ENCODE measurements around the gene KCTD12. TPM values are rescaled to one million over a fixed set of nuclear protein-coding genes. Genes with fewer than 3 reads are reported as not detected.

Gene KCTD12
- total RNA-seq, 2 experiments from 2014 or later: 6.1 to 6.7 TPM

DNA sequence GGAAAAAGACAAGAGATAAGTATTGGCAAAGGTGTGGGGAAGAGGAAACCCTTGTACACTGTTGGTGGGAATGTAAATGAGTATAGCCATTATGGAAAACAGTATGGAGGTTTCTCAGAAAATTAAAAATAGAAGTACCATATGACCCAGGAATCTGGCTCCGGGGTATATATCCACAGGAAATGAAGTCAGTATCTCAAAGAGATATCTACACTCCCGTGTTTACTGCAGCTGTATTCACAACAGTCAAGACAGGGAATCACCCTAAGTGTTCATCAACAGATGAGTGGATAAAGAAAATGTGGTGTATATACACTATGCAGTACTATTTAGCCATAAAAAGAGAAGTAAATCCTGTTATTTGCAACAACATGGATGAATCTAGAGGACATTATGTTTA is 13.5 kb downstream of the KCTD12 start:
- ChIA-PET POLR2A (no interaction called here), CTCF (no interaction called here)
- H3K27me3 Mint-ChIP-seq: peaks cover 11% of the 10 kb centered on the region
- no peak for DNase-seq
- H3K4me3 Mint-ChIP-seq: no peak overlapping the region
- intact Hi-C loops (cut with micrococcal nuclease): no loop called here
- H3K4me1 Mint-ChIP-seq (ENCODE audit: low read depth): no peaks in the 10 kb centered on the region
- H3K27ac Mint-ChIP-seq: no peak overlapping the region
- H3K9me3 Mint-ChIP-seq: no peaks in the 10 kb centered on the region
- H3K36me3 Mint-ChIP-seq: no peaks in the 10 kb centered on the region

DNA sequence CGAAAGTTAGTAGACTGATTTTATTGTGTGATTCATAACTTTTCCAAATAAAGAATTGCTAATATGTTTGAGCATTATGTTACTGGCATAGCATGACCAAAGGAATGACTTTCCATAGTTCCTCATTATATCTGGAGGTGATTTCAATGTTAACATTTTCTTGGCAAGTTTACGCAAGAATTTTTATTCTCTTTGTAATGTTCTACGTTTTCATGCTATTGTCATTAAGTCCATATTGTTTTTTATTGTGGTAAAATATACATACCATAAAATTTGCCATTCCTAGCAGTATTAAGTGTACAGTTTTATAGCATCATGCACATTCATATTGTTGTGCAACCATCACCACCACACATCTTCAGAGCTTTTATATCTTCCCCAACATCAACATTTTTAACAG is 14.8 kb downstream of the KCTD12 start:
- intact Hi-C loops (cut with micrococcal nuclease): no loop called here
- CTCF ChIA-PET: no interaction called here
- Mint-ChIP-seq H3K27ac (no peak overlapping the region), H3K9me3 (no peaks in the 10 kb centered on the region), H3K4me1 (ENCODE audit: low read depth) (no peaks in the 10 kb centered on the region), H3K36me3 (no peaks in the 10 kb centered on the region), H3K4me3 (no peak overlapping the region), H3K27me3 (peaks cover 18% of the 10 kb centered on the region)
- POLR2A ChIA-PET: no interaction called here
- DNase-seq: no peak

DNA sequence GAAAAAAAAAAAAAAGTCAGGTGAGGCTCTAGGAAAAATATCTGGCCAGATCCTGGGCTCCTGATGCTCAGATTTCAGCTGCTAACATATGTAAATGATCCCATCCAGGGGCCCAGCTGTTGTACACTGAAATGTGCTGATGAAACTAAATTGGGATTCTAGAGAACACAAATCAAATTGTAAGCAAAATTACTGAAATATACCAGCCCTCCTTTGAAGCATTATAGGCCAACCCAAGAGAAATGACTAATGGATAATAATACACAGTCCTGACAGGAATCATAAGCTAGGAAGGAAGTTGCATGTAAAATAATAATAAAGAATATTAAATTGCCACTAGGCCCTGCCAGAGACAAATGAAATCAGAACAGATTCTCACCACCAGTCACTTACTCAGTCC is 17.8 kb downstream of the KCTD12 start:
- CTCF ChIA-PET: no interaction called here
- no peaks in the 10 kb centered on the region for H3K36me3 Mint-ChIP-seq

DNA sequence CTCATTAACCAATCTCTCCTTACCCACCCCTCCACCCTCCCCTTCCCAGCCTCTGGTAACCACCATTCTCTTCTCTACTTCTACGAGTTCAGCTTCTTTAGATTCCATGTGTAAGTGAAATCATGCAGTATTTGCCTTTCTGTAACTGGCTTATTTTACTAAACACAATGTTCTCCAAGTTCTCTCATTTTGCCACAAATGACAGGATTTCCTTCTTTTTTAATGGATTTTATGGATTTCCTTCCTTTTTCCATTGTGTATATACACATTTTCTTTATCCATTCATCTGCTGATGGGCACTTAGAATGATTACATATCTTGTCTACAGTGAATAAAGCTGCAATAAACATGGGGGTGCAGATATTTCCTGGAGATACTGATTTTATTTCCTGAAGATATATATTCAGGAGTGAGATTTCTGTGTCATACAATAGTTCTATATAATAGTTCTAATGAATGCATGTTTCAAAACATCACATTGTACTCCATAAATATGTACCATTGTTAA is 20.2 kb downstream of the KCTD12 start:
- CTCF ChIA-PET: no interaction called here
- intact Hi-C loops (cut with micrococcal nuclease): no loop called here
- no peak for DNase-seq
- Mint-ChIP-seq H3K27ac (no peak overlapping the region), H3K36me3 (no peaks in the 10 kb centered on the region), H3K4me1 (ENCODE audit: low read depth) (no peaks in the 10 kb centered on the region), H3K9me3 (no peaks in the 10 kb centered on the region), H3K27me3 (peaks cover 18% of the 10 kb centered on the region), H3K4me3 (no peak overlapping the region)
- POLR2A ChIA-PET: no interaction called here

More for the DNA sequence above, 17.8 kb downstream of the KCTD12 start:
- H3K4me3 Mint-ChIP-seq: no peak overlapping the region
- POLR2A ChIA-PET: no interaction called here
- no peak overlapping the region for H3K27ac Mint-ChIP-seq
- H3K27me3 Mint-ChIP-seq: peaks cover 21% of the 10 kb centered on the region
- intact Hi-C loops (cut with micrococcal nuclease): no loop called here
- DNase-seq: no peak
- no peaks in the 10 kb centered on the region for H3K4me1 Mint-ChIP-seq (ENCODE audit: low read depth)
- no peaks in the 10 kb centered on the region for H3K9me3 Mint-ChIP-seq

DNA sequence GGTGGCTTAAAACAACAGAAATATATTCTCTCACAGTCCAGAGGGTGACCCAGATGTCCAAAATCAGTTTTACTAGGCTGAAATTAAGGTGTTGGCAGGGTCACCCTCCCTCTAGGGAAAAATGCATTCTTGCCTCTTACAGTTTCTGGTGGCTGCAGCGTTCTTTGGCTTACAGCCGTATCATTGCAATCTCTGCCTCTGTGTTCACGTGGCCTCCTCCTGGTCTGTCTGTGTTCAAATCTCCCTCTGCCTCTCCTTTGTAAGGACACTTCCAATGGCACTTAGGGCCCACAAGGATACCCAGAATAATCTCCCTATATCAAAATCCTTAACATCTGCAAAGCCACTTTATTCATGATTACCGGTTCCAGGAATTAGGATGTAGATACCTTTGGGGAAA is 21.1 kb downstream of the KCTD12 start:
- no peaks in the 10 kb centered on the region for H3K36me3 Mint-ChIP-seq
- ChIA-PET CTCF (no interaction called here), POLR2A (no interaction called here)
- H3K27me3 Mint-ChIP-seq: peaks cover 17% of the 10 kb centered on the region
- no peak overlapping the region for H3K4me3 Mint-ChIP-seq
- no peaks in the 10 kb centered on the region for H3K4me1 Mint-ChIP-seq (ENCODE audit: low read depth)
- no peak for DNase-seq
- no peak overlapping the region for H3K27ac Mint-ChIP-seq
- no peaks in the 10 kb centered on the region for H3K9me3 Mint-ChIP-seq
- intact Hi-C loops (cut with micrococcal nuclease): no loop called here

DNA sequence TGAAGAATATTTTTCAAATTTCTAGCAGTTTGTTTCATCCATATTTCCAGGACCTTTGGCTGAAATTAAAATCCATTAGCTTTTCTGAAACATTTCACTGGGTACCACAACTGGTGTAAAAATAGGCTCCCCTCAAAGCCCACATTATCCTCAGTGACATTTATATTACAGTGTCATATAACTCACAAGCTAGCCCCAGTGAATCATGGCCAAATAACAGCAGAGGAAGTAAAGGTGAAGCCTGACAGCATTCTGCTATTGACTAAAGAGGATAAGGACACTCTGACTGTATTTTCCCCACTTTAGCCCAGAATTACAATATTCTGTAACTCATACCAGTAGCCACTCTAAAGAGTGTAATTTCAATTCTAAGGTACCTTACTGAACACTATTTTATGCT is 21.9 kb downstream of the KCTD12 start:
- Mint-ChIP-seq H3K9me3 (no peaks in the 10 kb centered on the region), H3K27me3 (peaks cover 14% of the 10 kb centered on the region), H3K27ac (no peak overlapping the region), H3K4me1 (ENCODE audit: low read depth) (no peaks in the 10 kb centered on the region), H3K4me3 (no peak overlapping the region), H3K36me3 (no peaks in the 10 kb centered on the region)
- intact Hi-C loops (cut with micrococcal nuclease): no loop called here
- no peak for DNase-seq
- ChIA-PET CTCF (no interaction called here), POLR2A (no interaction called here)

DNA sequence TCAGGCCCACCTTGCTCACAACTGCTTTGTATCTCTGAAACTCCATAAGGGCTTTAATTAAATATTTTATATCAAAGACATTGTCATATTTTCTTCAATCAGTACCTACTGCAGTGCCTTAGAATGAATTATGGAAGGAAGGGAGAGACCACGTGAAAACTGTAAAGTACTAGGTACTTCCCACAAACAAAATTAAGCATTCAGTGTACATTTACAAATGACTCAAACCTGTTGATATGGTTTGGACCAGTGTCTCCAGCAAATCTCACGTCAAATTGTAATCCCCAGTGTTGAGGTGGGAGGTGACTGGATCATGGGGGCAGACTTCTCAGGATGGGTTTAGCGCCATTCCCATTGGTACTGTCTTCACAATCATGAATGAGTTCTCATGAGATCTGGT is 23.2 kb downstream of the KCTD12 start:
- H3K36me3 Mint-ChIP-seq: no peaks in the 10 kb centered on the region
- H3K4me1 Mint-ChIP-seq (ENCODE audit: low read depth): no peaks in the 10 kb centered on the region
- no peak overlapping the region for H3K27ac Mint-ChIP-seq
- peaks cover 2% of the 10 kb centered on the region for H3K9me3 Mint-ChIP-seq
- peaks cover 14% of the 10 kb centered on the region for H3K27me3 Mint-ChIP-seq
- ChIA-PET POLR2A (no interaction called here), CTCF (interaction anchor here (0.6 kb wide), 1 partner anchor 184 kb away, joined by 3 read pairs; no protein-coding TSS in a partner anchor)
- H3K4me3 Mint-ChIP-seq: no peak overlapping the region
- no peak for DNase-seq
- intact Hi-C loops (cut with micrococcal nuclease): no loop called here

DNA sequence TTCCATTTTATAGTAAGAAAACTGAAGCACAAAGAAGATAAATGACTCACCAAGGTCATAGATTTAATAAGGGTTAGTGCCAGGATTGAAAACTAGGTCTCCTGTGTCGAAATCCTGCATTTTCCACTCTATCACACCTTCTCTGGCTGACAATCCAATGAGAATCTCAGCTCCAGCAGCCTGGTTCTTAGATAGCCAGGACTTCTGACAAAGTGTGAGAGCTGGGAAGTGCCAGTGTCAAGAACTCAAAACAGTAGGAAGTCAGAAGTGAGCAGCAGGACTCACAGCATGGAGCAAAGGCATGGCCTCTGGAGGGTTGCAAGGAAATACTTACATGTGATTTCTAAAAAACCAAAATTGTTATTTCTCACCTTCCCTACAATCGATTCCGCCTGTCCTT is 24.3 kb downstream of the KCTD12 start:
- peaks cover 2% of the 10 kb centered on the region for H3K9me3 Mint-ChIP-seq
- H3K4me1 Mint-ChIP-seq (ENCODE audit: low read depth): no peaks in the 10 kb centered on the region
- peaks cover 12% of the 10 kb centered on the region for H3K27me3 Mint-ChIP-seq
- CTCF ChIA-PET: no interaction called here
- intact Hi-C loops (cut with micrococcal nuclease): no loop called here
- no peak for DNase-seq
- POLR2A ChIA-PET: no interaction called here
- no peak overlapping the region for H3K4me3 Mint-ChIP-seq
- H3K27ac Mint-ChIP-seq: no peak overlapping the region
- no peaks in the 10 kb centered on the region for H3K36me3 Mint-ChIP-seq

DNA sequence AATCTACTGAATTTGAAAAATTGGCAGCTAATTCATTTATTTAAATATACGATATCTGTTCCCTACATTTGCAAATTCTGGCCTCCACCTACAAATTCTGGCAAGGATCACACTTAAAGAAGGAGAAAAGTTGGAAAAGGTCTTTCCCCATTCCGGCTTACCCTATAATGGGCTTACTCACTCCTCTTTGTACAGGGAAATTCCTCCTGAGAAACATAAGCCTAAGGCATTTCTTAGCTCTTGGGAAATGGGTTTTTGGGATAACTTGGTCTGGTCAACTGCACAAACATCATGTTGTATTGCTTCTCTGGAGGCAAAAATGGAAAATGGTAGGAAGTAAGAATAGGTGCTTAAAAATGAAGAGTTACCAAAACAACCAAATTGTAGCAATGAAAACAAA is 25.5 kb downstream of the KCTD12 start:
- ChIA-PET POLR2A (interaction anchor here (0.6 kb wide), 1 partner anchor 494 kb away, joined by 4 read pairs; no protein-coding TSS in a partner anchor), CTCF (no interaction called here)
- intact Hi-C loops (cut with micrococcal nuclease): no loop called here
- DNase-seq: no peak
- H3K4me1 Mint-ChIP-seq (ENCODE audit: low read depth): peaks cover 2% of the 10 kb centered on the region
- H3K4me3 Mint-ChIP-seq: no peak overlapping the region
- no peaks in the 10 kb centered on the region for H3K36me3 Mint-ChIP-seq
- H3K27ac Mint-ChIP-seq: no peak overlapping the region
- peaks cover 2% of the 10 kb centered on the region for H3K9me3 Mint-ChIP-seq
- peaks cover 8% of the 10 kb centered on the region for H3K27me3 Mint-ChIP-seq

DNA sequence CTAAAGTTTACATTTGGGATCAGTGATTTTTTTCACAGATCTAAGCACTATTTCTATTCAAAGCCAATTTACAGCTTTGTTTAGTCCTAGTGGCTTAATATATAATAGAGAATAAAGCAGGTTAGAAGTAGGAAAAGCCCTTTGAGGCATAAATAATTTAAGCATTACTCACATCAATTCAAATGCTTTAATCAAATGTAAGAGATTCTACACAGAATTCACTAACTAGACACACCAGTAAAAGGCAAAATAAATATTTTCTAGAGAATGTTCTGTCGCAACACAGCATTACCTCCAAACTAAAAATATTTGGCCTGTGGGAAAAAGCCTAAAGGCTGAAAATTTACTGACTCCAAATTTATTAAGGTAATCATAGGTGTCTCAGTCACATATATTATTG is 31.3 kb downstream of the KCTD12 start:
- no peak overlapping the region for H3K27ac Mint-ChIP-seq

DNA sequence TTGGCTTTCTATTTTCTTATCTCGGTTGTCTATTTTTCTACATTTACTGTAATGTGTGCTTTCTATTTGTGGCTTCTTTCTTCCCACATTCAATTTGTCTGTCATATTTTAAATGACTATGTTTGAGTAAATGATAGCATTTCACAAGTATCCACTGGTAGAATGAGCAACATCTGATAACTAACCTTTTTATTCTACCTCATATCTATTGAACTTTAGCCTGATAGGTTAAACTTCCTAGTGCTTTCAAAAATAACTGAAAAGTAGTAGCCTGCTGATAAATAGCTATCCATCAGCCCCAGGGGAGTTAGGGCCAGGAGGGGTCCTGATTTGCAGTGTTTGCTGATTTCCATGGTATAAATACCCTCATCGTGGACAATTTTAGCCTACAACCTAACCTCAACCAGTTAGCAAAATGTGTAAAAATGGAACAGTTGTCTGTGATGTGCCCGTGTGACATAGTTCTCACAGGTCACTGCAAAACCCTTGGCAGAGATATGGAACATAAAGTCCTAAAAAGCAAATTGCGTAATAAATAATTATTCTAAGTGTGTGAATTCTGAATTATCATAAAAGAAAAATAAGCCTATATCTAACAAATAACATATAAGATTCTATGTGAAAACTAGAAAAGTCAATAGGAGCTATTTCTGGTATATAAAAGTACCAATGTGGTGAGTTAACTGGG is 32.1 kb downstream of the KCTD12 start:
- Mint-ChIP-seq H3K4me3 (no peak overlapping the region), H3K27ac (no peak overlapping the region), H3K27me3 (peaks cover 2% of the 10 kb centered on the region), H3K4me1 (ENCODE audit: low read depth) (peaks cover 2% of the 10 kb centered on the region), H3K36me3 (no peaks in the 10 kb centered on the region), H3K9me3 (peaks cover under 1% of the 10 kb centered on the region)
- no peak for DNase-seq
- intact Hi-C loops (cut with micrococcal nuclease): no loop called here
- ChIA-PET CTCF (no interaction called here), POLR2A (no interaction called here)

More for the DNA sequence above, 31.3 kb downstream of the KCTD12 start:
- H3K4me1 Mint-ChIP-seq (ENCODE audit: low read depth): peaks cover 2% of the 10 kb centered on the region
- ChIA-PET CTCF (no interaction called here), POLR2A (no interaction called here)
- H3K36me3 Mint-ChIP-seq: no peaks in the 10 kb centered on the region
- intact Hi-C loops (cut with micrococcal nuclease): no loop called here
- H3K9me3 Mint-ChIP-seq: peaks cover 2% of the 10 kb centered on the region
- H3K27me3 Mint-ChIP-seq: no peaks in the 10 kb centered on the region
- DNase-seq: no peak
- no peak overlapping the region for H3K4me3 Mint-ChIP-seq

DNA sequence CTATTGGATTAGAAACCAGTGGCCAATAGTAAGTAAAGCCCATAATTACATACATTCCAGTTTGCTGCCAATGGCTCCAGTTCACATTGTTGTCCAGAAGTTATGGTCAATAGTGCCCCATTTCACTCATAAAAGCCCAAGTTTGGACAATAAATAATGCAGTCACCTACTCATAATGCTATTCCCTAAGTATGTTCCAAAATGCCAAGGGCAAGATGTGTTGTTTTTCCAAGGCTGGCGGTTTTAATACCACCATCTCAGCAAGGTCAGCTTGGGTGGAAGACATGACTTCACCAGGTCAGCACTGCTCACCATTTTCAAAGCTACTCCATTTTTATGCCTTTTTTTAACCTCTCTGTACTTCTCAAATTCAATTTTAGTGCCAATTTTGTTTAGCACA is 32.7 kb downstream of the KCTD12 start:
- H3K27me3 Mint-ChIP-seq: peaks cover 2% of the 10 kb centered on the region
- H3K4me1 Mint-ChIP-seq (ENCODE audit: low read depth): peaks cover 2% of the 10 kb centered on the region
- no peaks in the 10 kb centered on the region for H3K36me3 Mint-ChIP-seq
- POLR2A ChIA-PET: no interaction called here
- no peaks in the 10 kb centered on the region for H3K9me3 Mint-ChIP-seq
- DNase-seq: no peak
- H3K27ac Mint-ChIP-seq: no peak overlapping the region
- intact Hi-C loops (cut with micrococcal nuclease): no loop called here
- no peak overlapping the region for H3K4me3 Mint-ChIP-seq
- CTCF ChIA-PET: no interaction called here

DNA sequence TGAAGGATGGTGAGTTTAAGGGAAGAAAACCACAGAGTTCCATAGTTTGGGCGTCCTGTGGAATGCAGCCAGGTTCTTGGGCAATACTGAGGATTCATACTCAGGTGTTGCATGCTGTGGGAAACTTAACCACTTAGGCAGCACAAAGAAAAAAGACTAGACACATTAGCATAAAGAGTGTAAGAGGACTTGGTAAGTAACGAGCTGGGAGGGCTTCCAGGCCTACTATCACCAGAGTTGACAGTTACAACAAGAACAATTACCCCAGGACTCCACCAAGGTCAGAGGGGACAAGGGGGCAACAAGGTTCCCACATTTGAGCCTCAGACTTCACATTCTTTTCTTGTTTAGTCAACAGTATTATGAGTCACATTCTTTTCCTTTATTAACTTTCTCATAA is 33.2 kb downstream of the KCTD12 start:
- Mint-ChIP-seq H3K27ac (no peak overlapping the region), H3K27me3 (peaks cover 2% of the 10 kb centered on the region), H3K4me3 (no peak overlapping the region), H3K4me1 (ENCODE audit: low read depth) (peaks cover 2% of the 10 kb centered on the region), H3K36me3 (no peaks in the 10 kb centered on the region), H3K9me3 (no peaks in the 10 kb centered on the region)
- intact Hi-C loops (cut with micrococcal nuclease): no loop called here
- DNase-seq: no peak
- ChIA-PET CTCF (interaction anchor here (0.8 kb wide), 1 partner anchor 127 kb away, joined by 3 read pairs; no protein-coding TSS in a partner anchor), POLR2A (no interaction called here)
